Peyer's patch (tissue), 4 donors: ENCODE results near the gene ZNF683.

Experiments
- POLR2A ChIP-seq, 2 donors: fragments of 450-650 bp; IDR thresholded peaks; one replicate each; pipeline ENCODE4 v1.5.1; 2017; ENCODE audit warnings: antibody characterized with exemption in 2 of 2, mild to moderate bottlenecking in 2 of 2, moderate library complexity in 2 of 2
- TF ChIP-seq, protein P1 (sequence below), 6 experiments: fragments of 450-650 bp in 4 of 6; fragments of 200-600 bp in 2 of 6; sonication (generic) in 1 of 6; IDR thresholded peaks; one replicate each; pipeline ENCODE4 v1.5.1; 2017 to 2019; ENCODE audit warnings: antibody characterized with exemption in 6 of 6, mild to moderate bottlenecking in 3 of 6, moderate library complexity in 1 of 6

DNA sequence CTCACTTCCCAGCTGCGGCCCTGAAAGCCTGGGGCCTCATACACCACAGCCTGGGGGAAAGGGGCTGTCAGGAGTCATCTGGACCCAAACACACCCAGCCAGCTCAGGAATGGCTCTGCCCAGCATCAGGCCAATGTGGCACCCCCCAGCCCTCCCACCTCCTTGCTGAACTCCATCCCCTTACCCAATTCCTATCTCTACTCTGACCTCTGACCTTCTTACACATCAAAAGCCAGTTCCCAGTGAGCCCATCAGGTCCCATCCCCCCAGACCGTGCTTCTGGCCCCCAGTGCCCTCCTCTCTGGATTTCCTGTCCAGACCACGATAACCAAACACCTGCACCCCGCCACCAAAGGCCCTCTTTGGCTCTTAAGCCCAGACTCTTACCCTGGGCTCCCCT is 34.9 kb downstream of the ZNF683 start:
- TF ChIP-seq POLR2A (IDR thresholded peaks at IDR 0.05), result no peak
- TF ChIP-seq, protein P1, sequence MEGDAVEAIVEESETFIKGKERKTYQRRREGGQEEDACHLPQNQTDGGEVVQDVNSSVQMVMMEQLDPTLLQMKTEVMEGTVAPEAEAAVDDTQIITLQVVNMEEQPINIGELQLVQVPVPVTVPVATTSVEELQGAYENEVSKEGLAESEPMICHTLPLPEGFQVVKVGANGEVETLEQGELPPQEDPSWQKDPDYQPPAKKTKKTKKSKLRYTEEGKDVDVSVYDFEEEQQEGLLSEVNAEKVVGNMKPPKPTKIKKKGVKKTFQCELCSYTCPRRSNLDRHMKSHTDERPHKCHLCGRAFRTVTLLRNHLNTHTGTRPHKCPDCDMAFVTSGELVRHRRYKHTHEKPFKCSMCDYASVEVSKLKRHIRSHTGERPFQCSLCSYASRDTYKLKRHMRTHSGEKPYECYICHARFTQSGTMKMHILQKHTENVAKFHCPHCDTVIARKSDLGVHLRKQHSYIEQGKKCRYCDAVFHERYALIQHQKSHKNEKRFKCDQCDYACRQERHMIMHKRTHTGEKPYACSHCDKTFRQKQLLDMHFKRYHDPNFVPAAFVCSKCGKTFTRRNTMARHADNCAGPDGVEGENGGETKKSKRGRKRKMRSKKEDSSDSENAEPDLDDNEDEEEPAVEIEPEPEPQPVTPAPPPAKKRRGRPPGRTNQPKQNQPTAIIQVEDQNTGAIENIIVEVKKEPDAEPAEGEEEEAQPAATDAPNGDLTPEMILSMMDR (IDR thresholded peaks at IDR 0.05), result no peak
